Left renal pelvis (tissue), 4 donors: ENCODE results near the gene UGT1A9. TPM values are rescaled to one million over a fixed set of nuclear protein-coding genes. Genes with fewer than 3 reads are reported as not detected.
"Not testable (repeated sequence)": the region's sequence is repeated elsewhere in the genome, so short reads cannot be mapped to it uniquely, and the experiment has no call there.

Experiments
- DNase-seq, 4 donors: peaks; one replicate each; pipeline ENCODE4 v3.0.0-alpha.2; 2013; ENCODE audit warnings: low read depth in 4 of 4, low spot score in 3 of 4
- polyA plus RNA-seq, 4 donors: library from polyadenylated mRNA; unstranded; fragments of 120-200 nt; gene quantifications; one replicate each; pipeline ENCODE4 v1.2.1, GENCODE V29; 2013; ENCODE audit not compliant: insufficient read length in 4 of 4

The UGT1A9 gene
- polyA plus RNA-seq, 4 donors: 0.18 to 6.1 (median 4.0) TPM

DNA sequence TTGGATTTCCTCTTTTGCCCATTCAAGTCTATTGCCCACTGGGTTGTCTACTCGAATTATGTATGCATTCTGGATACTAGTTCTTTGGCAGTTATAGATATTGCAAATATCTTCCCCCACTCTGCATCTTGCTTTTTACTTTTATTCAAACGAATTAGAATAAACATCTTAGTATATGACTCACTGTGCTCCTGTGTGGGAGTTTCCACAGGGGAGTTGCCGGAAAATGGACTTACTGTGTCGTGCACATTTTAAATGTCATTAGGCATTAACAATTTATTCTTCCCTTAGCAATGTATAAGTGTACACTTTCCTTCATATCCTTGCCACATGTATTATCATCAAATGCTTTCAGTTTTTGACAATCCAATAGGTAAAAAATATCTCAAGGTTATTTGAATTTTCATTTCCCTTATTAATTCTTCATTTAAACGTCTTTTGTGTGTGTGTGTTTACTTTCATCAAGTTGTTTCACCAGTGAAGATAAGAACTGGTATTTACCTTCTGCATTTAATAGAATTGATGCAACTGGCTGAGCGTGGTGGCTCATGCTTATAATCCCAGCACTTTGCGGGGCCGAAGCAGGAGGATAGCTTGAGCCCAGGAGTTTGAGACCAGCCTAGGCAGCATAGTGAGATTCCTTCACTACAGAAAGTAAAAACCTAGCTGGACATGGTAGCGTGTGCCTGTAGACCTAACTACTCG lies 36.4 kb downstream of the UGT1A9 start:
- no peak for DNase-seq

DNA sequence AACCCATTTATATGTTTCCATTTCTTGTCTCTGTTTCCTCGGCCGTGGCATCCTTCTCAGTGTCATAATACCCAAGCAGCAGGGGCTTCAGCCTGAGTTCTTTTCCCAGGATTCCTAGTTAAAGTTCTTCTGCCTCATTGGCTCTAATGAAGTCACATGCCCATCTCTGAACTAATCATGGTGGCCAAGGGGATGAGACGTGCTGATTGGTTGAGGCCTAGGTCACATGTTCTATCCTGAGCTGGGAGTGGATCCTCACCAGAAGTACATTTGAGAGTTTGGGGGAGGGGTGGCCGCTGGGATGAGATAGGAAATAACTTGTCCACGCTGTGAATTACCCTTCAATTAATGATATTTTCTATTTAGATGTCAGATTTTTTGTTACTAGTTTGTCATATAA lies 37.2 kb downstream of the UGT1A9 start:
- DNase-seq: no peak

GRCh38 chr2:233711312-233712008 lies 39.8 kb downstream of the UGT1A9 start:
- DNase-seq: peak in 3 of 4 donors; percentile 36 to 60 (median 51)

DNA sequence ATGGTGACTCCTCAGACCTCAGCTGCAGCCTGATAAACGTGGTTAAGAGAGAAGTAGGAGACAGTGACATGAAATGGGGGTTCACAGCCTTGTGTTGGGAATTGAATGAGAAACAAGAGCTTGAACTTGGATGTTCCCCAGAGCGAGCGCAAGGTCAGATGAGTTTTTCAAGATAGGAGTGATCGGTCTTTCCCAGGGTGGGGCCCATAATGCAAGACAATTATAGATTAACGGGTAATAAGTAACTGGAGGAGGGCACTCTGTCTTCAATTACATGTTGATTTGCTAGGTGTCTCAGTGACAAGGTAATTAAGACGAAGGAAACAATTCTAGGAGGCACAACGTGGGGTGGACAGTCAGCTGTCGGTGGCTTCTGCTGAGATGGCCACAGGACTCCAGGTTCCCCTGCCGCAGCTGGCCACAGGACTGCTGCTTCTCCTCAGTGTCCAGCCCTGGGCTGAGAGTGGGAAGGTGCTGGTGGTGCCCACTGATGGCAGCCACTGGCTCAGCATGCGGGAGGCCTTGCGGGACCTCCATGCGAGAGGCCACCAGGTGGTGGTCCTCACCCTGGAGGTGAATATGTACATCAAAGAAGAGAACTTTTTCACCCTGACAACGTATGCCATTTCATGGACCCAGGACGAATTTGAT lies 41.0 kb downstream of the UGT1A9 start, which contains the start of gene UGT1A5:
TSS of gene UGT1A5 (plus strand) at position 297 of the 651 bp plus-strand sequence. CDS start at position 382, 85 bp downstream.
- DNase-seq: no peak

DNA sequence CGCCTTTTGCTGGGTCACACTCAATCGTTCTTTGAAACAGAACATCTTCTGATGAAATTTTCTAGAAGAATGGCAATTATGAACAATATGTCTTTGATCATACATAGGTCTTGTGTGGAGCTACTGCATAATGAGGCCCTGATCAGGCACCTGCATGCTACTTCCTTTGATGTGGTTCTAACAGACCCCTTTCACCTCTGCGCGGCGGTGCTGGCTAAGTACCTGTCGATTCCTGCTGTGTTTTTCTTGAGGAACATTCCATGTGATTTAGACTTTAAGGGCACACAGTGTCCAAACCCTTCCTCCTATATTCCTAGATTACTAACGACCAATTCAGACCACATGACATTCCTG lies 41.5 kb downstream of the UGT1A9 start:
- DNase-seq: no peak

DNA sequence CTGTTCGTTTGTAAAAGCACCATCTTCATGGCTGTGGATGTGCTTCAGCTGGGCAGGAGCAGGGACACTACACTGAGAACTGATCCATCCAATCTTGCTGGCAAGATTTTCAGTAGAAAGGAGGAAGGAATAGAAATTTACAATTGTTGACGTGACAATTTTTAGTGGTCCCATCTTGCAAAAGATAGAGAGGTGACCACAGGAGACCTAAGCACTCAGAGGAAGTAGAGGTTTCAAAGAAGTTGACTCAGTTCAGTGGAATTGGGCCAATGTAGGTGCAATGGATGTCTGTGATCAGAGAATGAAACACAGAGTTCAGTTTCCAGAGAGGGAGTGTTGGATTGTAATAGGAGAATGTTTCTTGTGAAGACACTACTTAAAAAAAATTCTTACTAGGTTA lies 42.4 kb downstream of the UGT1A9 start:
- no peak for DNase-seq

DNA sequence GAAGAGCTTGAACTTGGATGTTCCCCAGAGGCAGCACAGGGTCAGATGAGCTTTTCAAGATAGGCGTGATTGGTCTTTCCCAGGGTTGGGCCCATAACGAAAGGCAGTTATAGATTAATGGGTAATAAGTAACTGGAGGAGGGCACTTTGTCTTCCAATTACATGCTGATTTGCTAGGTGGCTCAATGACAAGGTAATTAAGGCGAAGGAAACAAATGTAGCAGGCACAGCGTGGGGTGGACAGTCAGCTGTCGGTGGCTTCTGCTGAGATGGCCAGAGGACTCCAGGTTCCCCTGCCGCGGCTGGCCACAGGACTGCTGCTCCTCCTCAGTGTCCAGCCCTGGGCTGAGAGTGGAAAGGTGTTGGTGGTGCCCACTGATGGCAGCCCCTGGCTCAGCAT lies 46.9 kb downstream of the UGT1A9 start, which contains the start of gene UGT1A4:
TSS of gene UGT1A4 (plus strand) at position 185 of the 400 bp plus-strand sequence. CDS start at position 270, 85 bp downstream.
- DNase-seq: no peak

GRCh38 chr2:233728723-233729301 lies 57.1 kb downstream of the UGT1A9 start, which contains the start of gene UGT1A3:
UGT1A3 (plus strand) TSS chr2:233729042; CDS start chr2:233729127, 85 bp downstream.
- DNase-seq: no peak

DNA sequence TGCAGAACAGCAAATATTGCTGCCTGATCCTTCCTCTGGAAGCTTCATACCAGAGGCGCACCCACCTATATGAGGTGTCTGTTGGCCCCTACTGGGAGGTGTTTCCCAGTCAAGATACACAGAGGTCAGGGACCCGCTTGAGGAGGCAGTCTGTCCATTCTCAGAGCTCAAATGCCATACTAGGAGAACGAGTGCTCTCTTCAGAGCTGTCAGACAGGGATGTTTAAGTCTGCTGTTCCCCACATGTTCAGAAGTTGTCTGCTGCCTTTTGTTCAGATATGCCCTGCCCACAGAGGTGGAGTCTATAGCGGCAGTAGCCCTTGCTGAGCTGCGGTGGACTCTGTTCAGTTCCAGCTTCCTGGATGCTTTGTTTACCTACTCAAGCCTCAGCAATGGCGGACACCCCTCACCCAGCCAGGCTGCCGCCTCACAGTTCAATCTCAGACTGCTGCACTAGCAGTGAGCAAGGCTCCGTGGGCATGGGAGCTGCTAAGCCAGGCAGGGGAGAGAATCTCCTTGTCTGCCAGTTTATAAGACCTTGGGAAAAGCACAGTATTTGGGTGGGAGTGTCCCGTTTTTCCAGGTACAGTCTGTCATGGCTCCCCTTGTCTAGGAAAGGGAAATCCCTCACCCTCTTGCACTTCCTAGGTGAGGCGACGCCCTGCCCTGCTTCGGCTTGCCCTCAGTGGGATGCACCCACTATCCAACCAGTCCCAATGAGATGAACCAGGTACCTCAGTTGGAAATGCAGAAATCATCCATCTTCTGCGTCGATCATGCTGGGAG lies 65.4 kb downstream of the UGT1A9 start:
- DNase-seq: not testable (repeated sequence)

GRCh38 chr2:233740870-233741269 lies 69.2 kb downstream of the UGT1A9 start:
- DNase-seq: no peak

- DNase-seq: no peak
Observed at GRCh38 chr2:233743464-233744259, 72.0 kb downstream of the UGT1A9 start.

DNA sequence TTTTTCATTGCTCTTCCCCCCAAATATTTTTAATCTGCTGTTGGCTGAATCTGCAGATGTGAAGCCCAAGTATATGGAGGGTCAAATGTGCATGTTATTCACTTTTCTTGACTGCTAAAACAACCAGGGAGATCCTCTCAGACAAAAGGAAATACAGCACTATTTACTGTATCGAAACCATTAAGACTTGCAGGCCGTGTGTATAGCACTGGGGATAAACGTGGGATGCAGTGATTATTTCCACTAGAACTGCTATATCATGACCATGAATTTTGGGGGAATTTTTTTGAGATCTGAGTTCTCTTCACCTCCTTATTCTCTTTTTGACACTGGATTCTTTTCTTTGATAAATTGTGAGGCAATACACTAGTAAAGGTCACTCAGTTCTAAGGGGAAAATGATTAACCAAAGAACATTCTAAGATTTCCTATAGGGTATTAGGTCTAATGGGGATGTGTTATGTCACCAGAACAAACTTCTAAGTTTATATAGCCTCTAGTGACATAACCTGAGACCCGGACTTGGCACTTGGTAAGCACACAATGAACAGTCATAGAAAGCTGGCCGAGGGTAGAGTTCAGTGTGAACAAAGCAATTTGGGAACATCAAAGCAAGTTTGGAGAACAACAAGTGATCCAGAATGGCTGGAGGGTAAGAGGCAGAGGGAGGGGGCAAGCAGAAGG lies 73.5 kb downstream of the UGT1A9 start:
- DNase-seq: no peak

DNA sequence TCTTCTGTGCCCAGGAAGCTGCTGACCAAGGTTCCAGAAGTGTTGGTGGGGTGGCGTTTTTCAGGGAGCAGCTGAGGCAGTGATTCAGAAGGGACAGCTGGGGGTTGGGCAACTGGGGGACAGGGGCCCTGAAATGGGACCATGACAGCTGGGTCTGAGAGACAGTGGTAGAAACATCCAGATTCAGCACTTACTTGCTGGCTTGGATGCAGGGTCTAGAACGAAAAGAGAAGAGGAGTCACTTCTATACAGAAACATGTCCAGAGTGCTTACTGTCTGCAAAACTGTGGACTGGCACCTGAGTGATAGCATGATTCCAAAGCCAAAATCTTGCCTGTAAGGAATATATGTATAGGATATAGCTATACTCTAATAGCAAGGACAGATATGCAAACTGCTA lies 74.1 kb downstream of the UGT1A9 start:
- DNase-seq: not testable (repeated sequence)

DNA sequence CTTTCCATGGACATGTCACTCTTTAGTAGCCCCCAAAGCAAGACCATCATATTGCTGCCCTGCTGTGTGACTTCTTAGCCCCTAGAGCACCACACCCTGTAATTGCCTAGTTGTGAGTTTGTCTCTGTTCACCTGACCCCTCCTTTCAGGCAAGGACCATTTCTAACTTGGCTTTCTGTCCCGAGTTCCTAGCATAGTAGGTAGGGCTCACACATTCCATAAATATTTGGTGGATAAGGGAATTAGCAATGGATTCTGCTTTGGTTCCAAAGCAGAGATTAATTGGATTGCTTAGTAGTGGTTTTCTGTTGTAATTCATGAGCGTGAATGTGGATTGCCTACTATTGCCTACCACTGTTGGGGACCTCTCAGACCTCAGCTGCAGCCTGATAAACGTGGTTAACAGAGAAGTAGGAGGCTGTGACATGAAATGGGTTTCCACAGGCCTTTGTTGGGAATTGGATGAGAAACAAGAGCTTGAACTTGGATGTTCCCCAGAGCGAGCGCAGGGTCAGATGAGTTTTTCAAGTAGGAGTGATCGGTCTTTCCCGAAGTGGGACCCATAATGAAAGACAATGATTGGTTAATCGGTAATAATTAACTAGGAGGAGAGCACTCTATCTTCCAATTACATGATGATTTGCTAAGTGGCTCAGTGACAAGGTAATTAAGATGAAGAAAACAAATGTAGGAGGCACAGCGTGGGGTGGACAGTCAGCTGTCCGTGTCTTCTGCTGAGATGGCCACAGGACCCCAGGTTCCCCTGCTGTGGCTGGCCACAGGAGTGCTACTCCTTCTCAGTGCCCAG lies 75.0 kb downstream of the UGT1A9 start:
- DNase-seq: no peak

DNA sequence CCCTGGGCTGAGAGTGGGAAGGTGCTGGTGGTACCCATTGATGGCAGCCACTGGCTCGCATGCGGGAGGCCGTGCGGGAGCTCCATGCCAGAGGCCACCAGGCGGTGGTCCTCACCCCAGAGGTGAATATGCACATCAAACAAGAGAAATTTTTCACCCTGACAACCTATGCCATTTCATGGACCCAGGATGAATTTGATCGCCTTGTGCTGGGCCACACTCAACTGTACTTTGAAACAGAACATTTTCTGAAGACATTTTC lies 75.5 kb downstream of the UGT1A9 start:
- no peak for DNase-seq

- not testable (repeated sequence) for DNase-seq
Observed at GRCh38 chr2:233750689-233751088, 79.0 kb downstream of the UGT1A9 start.

GRCh38 chr2:233751212-233752009 lies 79.7 kb downstream of the UGT1A9 start:
- DNase-seq: not testable (repeated sequence)
